ENCODE measurements around the gene JAKMIP1. TPM values are rescaled to one million over a fixed set of nuclear protein-coding genes. Genes with fewer than 3 reads are reported as not detected.

Gene JAKMIP1
- total and polyA plus RNA-seq, 9 donors = 0.33 to 1.00 (median 0.56) TPM; not detected in 1

DNA sequence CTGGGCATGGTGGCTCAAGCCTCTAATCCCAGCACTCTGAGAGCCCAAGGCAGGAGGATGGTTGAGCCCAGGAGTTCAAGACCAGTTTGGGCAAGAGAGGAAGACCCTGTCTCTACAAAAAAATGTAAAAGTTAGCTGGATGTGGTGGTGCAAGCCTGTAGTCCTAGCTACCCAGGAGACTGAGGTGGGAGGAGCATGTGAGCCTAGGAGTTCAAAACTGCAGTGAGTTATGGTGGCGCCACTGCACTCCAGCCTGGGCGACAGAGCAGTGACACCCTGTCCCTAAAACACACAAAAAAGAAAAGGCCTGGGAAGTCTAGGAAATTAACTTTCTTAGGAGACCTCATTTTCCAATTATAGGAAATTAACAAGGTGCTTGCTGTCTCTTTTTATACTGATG is 76.8 kb downstream of the JAKMIP1 start:
- TF ChIP-seq POLR2A (IDR thresholded peaks at IDR 0.05) = no peak
- Histone ChIP-seq H3K27ac (no peak overlapping the region), H3K4me1 (ENCODE audit: insufficient read depth) (no peaks in the 10 kb centered on the region), H3K9me3 (no peaks in the 10 kb centered on the region), H3K36me3 (no peaks in the 10 kb centered on the region), H3K4me3 (no peak overlapping the region), H3K27me3 (no peaks in the 10 kb centered on the region)
- DNase-seq = no peak
- intact Hi-C loops (cut with DNase I) = no loop called here
- 83 to 90% (median 88%) methylated on average over 2 of the region's 2 CpGs for WGBS, 3 donors

GRCh38 chr4:6123116-6123515 is 77.2 kb downstream of the JAKMIP1 start:
- no peak overlapping the region for H3K27ac ChIP-seq
- TF ChIP-seq POLR2A (IDR thresholded peaks at IDR 0.05) = no peak
- H3K9me3 ChIP-seq = no peaks in the 10 kb centered on the region
- no peak overlapping the region for H3K4me3 ChIP-seq
- intact Hi-C loops (cut with DNase I) = no loop called here
- H3K36me3 ChIP-seq = no peaks in the 10 kb centered on the region
- H3K4me1 ChIP-seq (ENCODE audit: insufficient read depth) = no peaks in the 10 kb centered on the region
- WGBS, 3 donors = 83 to 87% (median 84%) methylated on average over 7 of the region's 7 CpGs
- no peaks in the 10 kb centered on the region for H3K27me3 ChIP-seq
- no peak for DNase-seq

DNA sequence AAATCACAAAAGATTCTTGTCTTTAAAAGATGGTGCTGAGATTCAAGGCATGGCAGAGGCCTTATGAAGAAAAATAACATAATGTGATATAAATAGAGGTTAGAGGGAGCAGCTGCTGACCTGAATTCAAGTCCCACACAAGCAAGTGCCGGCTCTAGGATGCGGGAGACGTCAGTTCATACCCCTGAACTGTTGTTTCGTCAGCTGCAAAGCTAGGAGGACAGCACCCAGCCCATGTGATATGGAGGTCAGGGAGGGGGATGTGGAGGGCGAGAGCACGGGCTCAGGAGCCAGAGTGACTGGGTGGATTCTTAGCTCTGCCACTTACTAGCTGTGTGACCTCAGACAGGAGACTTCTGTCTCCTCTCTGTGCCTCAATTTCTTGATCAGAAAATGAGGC is 77.9 kb downstream of the JAKMIP1 start:
- no peak for DNase-seq
- H3K27me3 ChIP-seq = no peaks in the 10 kb centered on the region
- H3K4me1 ChIP-seq (ENCODE audit: insufficient read depth) = no peaks in the 10 kb centered on the region
- H3K27ac ChIP-seq = no peak overlapping the region
- H3K36me3 ChIP-seq = no peaks in the 10 kb centered on the region
- H3K4me3 ChIP-seq = no peak overlapping the region
- no peaks in the 10 kb centered on the region for H3K9me3 ChIP-seq
- WGBS, 3 donors = 70 to 84% (median 83%) methylated on average over 6 of the region's 6 CpGs
- intact Hi-C loops (cut with DNase I) = no loop called here
- TF ChIP-seq POLR2A (IDR thresholded peaks at IDR 0.05) = no peak

- Histone ChIP-seq H3K4me1 (ENCODE audit: insufficient read depth) (no peaks in the 10 kb centered on the region), H3K9me3 (no peaks in the 10 kb centered on the region), H3K27me3 (no peaks in the 10 kb centered on the region), H3K4me3 (no peak overlapping the region), H3K36me3 (no peaks in the 10 kb centered on the region), H3K27ac (no peak overlapping the region)
- no peak for DNase-seq
- intact Hi-C loops (cut with DNase I) = no loop called here
- 88 to 93% (median 88%) methylated on average over 12 of the region's 12 CpGs for WGBS, 3 donors
- no peak for TF ChIP-seq CTCF (IDR thresholded peaks at IDR 0.05)
- no peak for TF ChIP-seq EP300 (IDR thresholded peaks at IDR 0.05)
- TF ChIP-seq POLR2A (IDR thresholded peaks at IDR 0.05) = no peak
These were observed 78.4 kb downstream of the JAKMIP1 start for GRCh38 chr4:6121941-6122340.

DNA sequence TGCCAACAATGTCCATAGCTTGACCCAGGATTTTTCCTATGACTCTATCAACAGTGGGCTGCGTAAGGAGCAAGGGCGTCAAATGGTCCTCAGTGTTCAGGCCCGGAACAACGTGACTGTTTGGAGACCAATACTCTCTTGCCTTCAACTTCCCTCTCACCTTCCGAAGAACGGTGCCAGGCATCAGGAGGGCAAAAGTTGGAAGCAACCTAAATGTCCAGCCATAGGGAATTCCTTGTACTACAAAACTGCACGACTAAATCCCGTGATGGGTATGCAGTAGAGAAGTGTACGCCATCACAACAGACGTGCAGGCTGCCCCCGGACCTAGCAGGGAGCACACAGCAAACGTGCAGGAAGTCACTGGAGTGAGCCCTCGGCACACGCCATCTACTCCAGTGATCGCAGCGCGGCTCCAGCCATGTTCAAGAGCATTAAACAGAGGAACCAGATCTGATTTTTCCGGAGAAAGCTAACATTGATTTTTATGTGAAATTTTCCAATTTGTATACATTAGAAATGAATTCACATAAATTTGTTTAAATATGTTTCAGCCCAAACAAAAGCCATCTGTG is 79.0 kb downstream of the JAKMIP1 start:
- no peak overlapping the region for H3K27ac ChIP-seq
- no peaks in the 10 kb centered on the region for H3K4me1 ChIP-seq (ENCODE audit: insufficient read depth)
- intact Hi-C loops (cut with DNase I) = no loop called here
- H3K27me3 ChIP-seq = no peaks in the 10 kb centered on the region
- no peak overlapping the region for H3K4me3 ChIP-seq
- H3K36me3 ChIP-seq = no peaks in the 10 kb centered on the region
- WGBS, 3 donors = 91 to 92% (median 91%) methylated on average over 18 of the region's 18 CpGs
- no peak for DNase-seq
- no peak for TF ChIP-seq CTCF (IDR thresholded peaks at IDR 0.05)
- no peak for TF ChIP-seq POLR2A (IDR thresholded peaks at IDR 0.05)
- no peak for TF ChIP-seq EP300 (IDR thresholded peaks at IDR 0.05)
- no peaks in the 10 kb centered on the region for H3K9me3 ChIP-seq

- TF ChIP-seq POLR2A (IDR thresholded peaks at IDR 0.05) (no peak), EP300 (IDR thresholded peaks at IDR 0.05) (no peak), CTCF (IDR thresholded peaks at IDR 0.05) (no peak)
- intact Hi-C loops (cut with DNase I) = no loop called here
- 65 to 71% (median 69%) methylated on average over 6 of the region's 6 CpGs for WGBS, 3 donors
These were observed 80.0 kb downstream of the JAKMIP1 start for GRCh38 chr4:6120361-6120760.

More at GRCh38 chr4:6120361-6120760, 80.0 kb downstream of the JAKMIP1 start:
- Histone ChIP-seq H3K4me3 (no peak overlapping the region), H3K4me1 (ENCODE audit: insufficient read depth) (no peaks in the 10 kb centered on the region), H3K36me3 (no peaks in the 10 kb centered on the region), H3K27ac (no peak overlapping the region), H3K27me3 (no peaks in the 10 kb centered on the region), H3K9me3 (no peaks in the 10 kb centered on the region)
- no peak for DNase-seq
